Adrenal gland (tissue), 12 donors: ENCODE data around the gene TWIST2. TPM values are rescaled to one million over a fixed set of nuclear protein-coding genes. Genes with fewer than 3 reads are reported as not detected.

Source experiments
- DNase-seq, 7 donors: peaks; one replicate each; pipeline ENCODE4 v3.0.0-alpha.2; 2019 to 2020
- H3K27ac ChIP-seq, 5 donors: fragments of 200-600 bp; sonication (generic) in 4 of 5; 1 replicate in 3 of 5; 2 replicates in 2 of 5; pipeline versions ENCODE4 v1.5.1 to v1.8.0; 2016 to 2020; ENCODE audit warnings: mild to moderate bottlenecking in 1 of 5
- H3K27me3 ChIP-seq: fragments of 200-600 bp; 2 replicates; pipeline ENCODE4 v1.8.0; 2021
- H3K36me3 ChIP-seq, 2 donors: fragments of 200-600 bp; replicated peaks in 1 of 2; 1 replicate in 1 of 2; 2 replicates in 1 of 2; pipeline versions ENCODE4 v1.5.1 to v1.8.0; 2018 to 2022
- H3K4me1 ChIP-seq, 2 donors: fragments of 200-600 bp; replicated peaks in 1 of 2; 1 replicate in 1 of 2; 2 replicates in 1 of 2; pipeline versions ENCODE4 v1.5.1 to v1.8.0; 2018 to 2021
- H3K4me3 ChIP-seq, 4 donors: fragments of 200-600 bp; sonication (generic) in 3 of 4; one replicate each; pipeline ENCODE4 v1.5.1; 2016 to 2018
- H3K9me3 ChIP-seq, 3 donors: fragments of 200-600 bp; sonication (generic) in 1 of 3; replicated peaks in 1 of 3; 1 replicate in 2 of 3; 2 replicates in 1 of 3; pipeline versions ENCODE4 v1.5.1 to v1.8.0; 2016 to 2021
- POLR2A ChIP-seq, 2 donors: fragments of 450-650 bp; IDR thresholded peaks; one replicate each; pipeline ENCODE4 v1.6.1; 2017; ENCODE audit warnings: antibody characterized with exemption in 2 of 2, mild to moderate bottlenecking in 2 of 2, moderate library complexity in 1 of 2
- WGBS, 4 donors: extraction: QIAGEN DNeasy Blood & Tissue Kit in 2 of 4; methylation state at CpG; one replicate each; pipeline versions ENCODE4 v1.1.5 to v1.1.7; 2013 to 2017; 5-methylcytosine and 5-hydroxymethylcytosine counted together
- intact Hi-C, 2 donors: fragments of 100-400 bp; cut with DNase I; formaldehyde crosslinking; loops; one replicate each; pipeline versions ENCODE4 v1.14.1 to v1.15.0; 2022 to 2023
- polyA plus RNA-seq, 3 donors: library from polyadenylated mRNA; stranded (reverse); fragments of 200-250 nt in 2 of 3; fragments of 350-450 nt in 1 of 3; fragmentation: Illumina TruSeq in 1 of 3; extraction: RNeasy Lipid Tissue Mini Kit (QIAGEN cat#74804) in 1 of 3; gene quantifications; one replicate each; pipeline ENCODE4 v1.2.3, GENCODE V29; 2013 to 2014
- total RNA-seq, 9 donors: library from RNA; depleted of rRNA in 4 of 9; stranded (reverse); fragments of >200 nt in 4 of 9; fragments of 120-200 nt in 1 of 9; fragmentation: NEBNext Ultra II Directional in 1 of 9; extraction: Animal tissue kit (Norgen Biotek cat#: 25700) in 1 of 9; gene quantifications; one replicate each; pipeline versions ENCODE4 v1.1.0 to v1.2.4, GENCODE V29; 2013 to 2023
- TF ChIP-seq, protein P1 (sequence below), 6 experiments: fragments of 450-650 bp in 4 of 6; fragments of 200-600 bp in 2 of 6; sonication (generic) in 1 of 6; IDR thresholded peaks; 1 replicate in 5 of 6; 2 replicates in 1 of 6; pipeline versions ENCODE4 v1.5.1 to v1.8.0; 2016 to 2021; ENCODE audit warnings: antibody characterized with exemption in 6 of 6, mild to moderate bottlenecking in 2 of 6, moderate library complexity in 1 of 6
- donor health status: healthy with polysubstance abuse.
- donor health status: Bipolar disorder and iron deficiency.
- donor health status: DM: yes; HTN: yes; CAD: no.
- donor health status: DM: no; HTN: no; CAD: no.
- donor health status: DM: no; HTN: no; CAD: no.
- donor health status: DM: yes; HTN: yes; CAD: no.

The TWIST2 gene
- total and polyA plus RNA-seq, 12 donors: 1.0 to 20.5 (median 6.0) TPM

DNA sequence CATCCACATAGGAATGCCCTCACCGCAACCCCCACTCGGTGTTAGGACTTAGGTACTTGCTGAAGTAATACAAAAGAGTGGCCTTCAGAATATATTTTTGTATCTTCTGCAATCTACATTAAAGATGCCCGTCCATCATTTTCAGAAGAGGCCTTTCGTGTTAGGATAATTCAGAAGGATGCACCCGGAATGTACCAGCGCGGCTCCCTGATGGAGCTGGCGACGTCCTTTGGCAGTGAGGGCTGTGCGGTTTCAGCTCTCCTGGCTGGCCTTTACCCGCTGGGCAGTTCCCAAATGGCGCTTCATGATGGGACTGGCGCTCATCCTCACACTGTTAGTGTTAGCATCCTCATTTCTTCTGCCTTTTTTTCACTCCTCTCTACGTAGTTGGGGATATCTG, 15.3 kb downstream of the TWIST2 start:
- no peak overlapping the region for H3K4me3 ChIP-seq
- TF ChIP-seq, protein P1, sequence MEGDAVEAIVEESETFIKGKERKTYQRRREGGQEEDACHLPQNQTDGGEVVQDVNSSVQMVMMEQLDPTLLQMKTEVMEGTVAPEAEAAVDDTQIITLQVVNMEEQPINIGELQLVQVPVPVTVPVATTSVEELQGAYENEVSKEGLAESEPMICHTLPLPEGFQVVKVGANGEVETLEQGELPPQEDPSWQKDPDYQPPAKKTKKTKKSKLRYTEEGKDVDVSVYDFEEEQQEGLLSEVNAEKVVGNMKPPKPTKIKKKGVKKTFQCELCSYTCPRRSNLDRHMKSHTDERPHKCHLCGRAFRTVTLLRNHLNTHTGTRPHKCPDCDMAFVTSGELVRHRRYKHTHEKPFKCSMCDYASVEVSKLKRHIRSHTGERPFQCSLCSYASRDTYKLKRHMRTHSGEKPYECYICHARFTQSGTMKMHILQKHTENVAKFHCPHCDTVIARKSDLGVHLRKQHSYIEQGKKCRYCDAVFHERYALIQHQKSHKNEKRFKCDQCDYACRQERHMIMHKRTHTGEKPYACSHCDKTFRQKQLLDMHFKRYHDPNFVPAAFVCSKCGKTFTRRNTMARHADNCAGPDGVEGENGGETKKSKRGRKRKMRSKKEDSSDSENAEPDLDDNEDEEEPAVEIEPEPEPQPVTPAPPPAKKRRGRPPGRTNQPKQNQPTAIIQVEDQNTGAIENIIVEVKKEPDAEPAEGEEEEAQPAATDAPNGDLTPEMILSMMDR (IDR thresholded peaks at IDR 0.05): no peak
- no peak for TF ChIP-seq POLR2A (IDR thresholded peaks at IDR 0.05)
- intact Hi-C loops: no loop called here
- no peaks in the 10 kb centered on the region for H3K27me3 ChIP-seq
- H3K9me3 ChIP-seq: no peaks in the 10 kb centered on the region
- H3K4me1 ChIP-seq: peaks cover 7 to 13% of the 10 kb centered on the region in 2 donors
- no peaks in the 10 kb centered on the region for H3K36me3 ChIP-seq
- WGBS, 4 donors: 94 to 96% (median 94%) methylated on average over 14 of the region's 14 CpGs
- H3K27ac ChIP-seq: peak overlapping the region in 2 of 5 donors; percentile 81 to 92
- peak in 1 of 7 donors; percentile 36 for DNase-seq

DNA sequence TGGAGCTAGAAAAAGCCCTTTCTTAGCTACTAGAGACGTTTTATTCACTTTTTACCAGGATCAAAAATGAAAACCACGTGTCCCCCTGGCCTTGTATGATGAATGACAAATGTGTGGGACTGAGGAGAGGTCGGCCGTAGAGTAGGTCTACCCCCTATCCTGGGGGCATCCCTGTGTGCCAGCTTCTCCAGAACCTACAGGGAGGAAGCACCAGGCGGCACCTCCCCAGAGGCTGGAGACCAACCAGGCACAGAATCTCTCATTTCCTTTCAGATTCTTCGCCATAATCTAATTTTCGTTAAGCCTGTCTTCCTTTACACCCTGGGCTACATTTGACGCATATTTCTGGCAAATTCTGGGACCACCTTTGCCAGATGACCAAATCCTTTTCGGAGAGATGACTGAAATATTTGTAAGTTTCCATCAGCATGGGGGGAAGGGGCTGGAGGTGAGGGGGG, 15.9 kb downstream of the TWIST2 start:
- Histone ChIP-seq H3K36me3 (no peaks in the 10 kb centered on the region), H3K9me3 (no peaks in the 10 kb centered on the region), H3K27me3 (no peaks in the 10 kb centered on the region), H3K4me3 (no peak overlapping the region), H3K4me1 (peaks cover 7 to 13% of the 10 kb centered on the region in 2 donors), H3K27ac (peak overlapping the region in 3 of 5 donors; percentile 40 to 92 (median 81))
- intact Hi-C loops: no loop called here
- peak in 1 of 7 donors; percentile 42 for DNase-seq
- 54 to 62% (median 60%) methylated on average over 9 of the region's 9 CpGs for WGBS, 4 donors
- TF ChIP-seq, protein P1 (IDR thresholded peaks at IDR 0.05): no peak
- TF ChIP-seq POLR2A (IDR thresholded peaks at IDR 0.05): no peak

DNA sequence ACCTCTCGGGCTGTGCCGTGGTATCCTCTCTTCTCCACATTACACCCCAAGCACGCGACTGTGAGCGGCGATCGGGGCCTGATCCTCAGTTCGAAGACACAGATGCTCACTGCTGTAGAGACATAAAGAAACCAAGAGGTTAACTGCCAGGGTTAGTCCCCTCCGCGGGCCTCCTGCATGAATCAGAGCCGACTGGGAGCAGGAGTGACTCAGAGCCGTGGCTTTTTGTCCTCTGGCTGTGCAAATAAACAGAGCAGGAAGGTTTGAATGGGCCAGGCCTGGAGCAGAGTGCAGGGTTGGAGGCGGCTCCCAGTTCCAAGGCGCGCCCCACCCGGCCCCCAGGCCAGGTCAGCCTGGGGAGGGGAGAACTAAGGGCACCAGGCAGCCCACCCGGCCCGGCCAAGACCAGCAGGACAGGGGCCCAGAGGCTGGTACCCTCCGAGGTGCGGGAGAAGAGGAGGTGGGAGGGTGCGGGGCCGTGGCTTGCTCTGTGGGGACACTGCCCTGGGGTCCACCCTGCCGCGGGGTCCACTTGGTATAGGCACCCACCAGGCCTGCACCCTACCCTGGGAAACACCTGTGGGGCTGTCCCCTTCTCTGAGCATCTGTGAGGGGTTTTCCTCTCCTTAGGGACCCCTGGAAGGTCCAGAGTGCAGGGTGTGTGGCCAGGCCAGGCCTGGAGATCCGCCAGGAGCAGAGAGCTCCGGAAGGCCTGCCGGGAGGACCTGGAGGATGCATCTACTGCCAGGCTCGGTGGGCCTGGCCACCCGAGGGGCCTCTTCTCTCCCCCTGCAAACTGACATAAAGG, 16.5 kb downstream of the TWIST2 start:
- H3K36me3 ChIP-seq: no peaks in the 10 kb centered on the region
- TF ChIP-seq POLR2A (IDR thresholded peaks at IDR 0.05): peak in 1 of 2 donors; percentile 39
- TF ChIP-seq, protein P1 (IDR thresholded peaks at IDR 0.05): no peak
- H3K4me1 ChIP-seq: peaks cover 7 to 13% of the 10 kb centered on the region in 2 donors
- H3K4me3 ChIP-seq: peak overlapping the region in 1 of 4 donors; percentile 36
- H3K27me3 ChIP-seq: no peaks in the 10 kb centered on the region
- peak; percentile 77 to 95 (median 92) for DNase-seq
- peak overlapping the region in 3 of 5 donors; percentile 40 to 92 (median 81) for H3K27ac ChIP-seq
- WGBS, 4 donors: 18 to 25% (median 24%) methylated on average over 14 to 29 of the region's 29 CpGs
- intact Hi-C loops: no loop called here
- no peaks in the 10 kb centered on the region for H3K9me3 ChIP-seq

DNA sequence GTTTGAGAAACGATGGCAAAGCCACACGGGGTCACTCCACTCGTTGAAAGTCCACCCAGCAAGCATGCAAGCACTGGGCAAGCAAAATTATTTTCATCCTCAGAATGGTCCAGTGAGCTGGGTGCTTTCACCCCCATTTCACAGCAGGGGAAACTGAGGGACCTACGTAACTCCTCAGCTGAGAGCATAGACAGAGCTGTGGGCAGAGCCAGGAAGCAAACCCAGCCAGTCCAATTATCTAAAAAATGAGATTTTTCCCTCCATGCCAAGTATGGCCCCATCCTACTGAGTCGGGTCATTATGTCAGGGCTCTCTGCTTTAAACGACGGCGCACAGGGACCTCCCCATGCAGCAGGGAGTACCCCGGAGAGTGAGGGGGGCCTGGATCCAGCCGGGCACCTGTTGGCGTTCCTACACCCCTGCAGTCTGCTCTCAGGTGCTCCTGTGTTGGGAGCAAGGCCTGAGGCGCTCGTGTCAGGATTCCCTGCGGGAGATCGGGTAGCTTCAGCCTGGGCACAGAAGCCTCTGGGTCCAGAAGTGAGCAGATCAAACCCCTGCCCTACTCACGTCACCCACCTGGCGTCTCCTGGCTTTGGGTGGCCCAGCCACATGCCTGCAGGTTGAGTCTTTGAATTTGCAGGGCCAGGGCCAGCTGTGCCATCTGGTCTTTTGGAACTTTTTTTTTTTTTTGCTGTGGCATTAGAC, 17.3 kb downstream of the TWIST2 start:
- WGBS, 4 donors: 78 to 82% (median 80%) methylated on average over 7 to 17 of the region's 17 CpGs
- no peak for TF ChIP-seq POLR2A (IDR thresholded peaks at IDR 0.05)
- TF ChIP-seq, protein P1 (IDR thresholded peaks at IDR 0.05): no peak
- Histone ChIP-seq H3K27ac (peak overlapping the region in 3 of 5 donors; percentile 40 to 92 (median 81)), H3K4me3 (peak overlapping the region in 1 of 4 donors; percentile 36), H3K4me1 (peaks cover 7 to 13% of the 10 kb centered on the region in 2 donors), H3K9me3 (no peaks in the 10 kb centered on the region), H3K27me3 (no peaks in the 10 kb centered on the region), H3K36me3 (no peaks in the 10 kb centered on the region)
- peak in 1 of 7 donors; percentile 44 for DNase-seq
- intact Hi-C loops: no loop called here
